IPS DF 6.9 (cell line): ENCODE data around the gene DDX17.
"Not testable (repeated sequence)": the region's sequence is repeated elsewhere in the genome, so short reads cannot be mapped to it uniquely, and the experiment has no call there.

Source experiments
- DNase-seq: peaks from one replicate; pipeline ENCODE4 v3.0.0-alpha.2; 2013; ENCODE audit warnings: low read depth, low spot score
- H3K27ac ChIP-seq: one replicate; pipeline ENCODE4 v1.5.1; 2013; ENCODE audit warnings: low read length, control low read depth
- H3K27me3 ChIP-seq: 2 replicates; pipeline ENCODE4 v1.6.1; 2013; ENCODE audit warnings: mild to moderate bottlenecking, low read length; ENCODE audit not compliant: control insufficient read depth, insufficient read depth
- H3K36me3 ChIP-seq: 2 replicates; pipeline ENCODE4 v1.6.1; 2013; ENCODE audit warnings: low read length; ENCODE audit not compliant: control insufficient read depth, insufficient read depth
- H3K4me1 ChIP-seq: 2 replicates; pipeline ENCODE4 v1.6.1; 2013; ENCODE audit warnings: low read length; ENCODE audit not compliant: control insufficient read depth, insufficient read depth
- H3K4me3 ChIP-seq: 2 replicates; pipeline ENCODE4 v1.5.1; 2013; ENCODE audit warnings: mild to moderate bottlenecking, low read length
- H3K9me3 ChIP-seq: 2 replicates; pipeline ENCODE4 v1.6.1; 2013; ENCODE audit warnings: low read length, inconsistent platforms; ENCODE audit not compliant: control insufficient read depth, insufficient read depth
- WGBS: extraction: QIAGEN DNeasy Blood & Tissue Kit; methylation state at CpG from one replicate; pipeline ENCODE4 v1.1.7; 2013; ENCODE audit warnings: mixed read lengths, missing lambda C conversion rate; ENCODE audit not compliant: insufficient read length, insufficient coverage; 5-methylcytosine and 5-hydroxymethylcytosine counted together

Gene DDX17

DNA sequence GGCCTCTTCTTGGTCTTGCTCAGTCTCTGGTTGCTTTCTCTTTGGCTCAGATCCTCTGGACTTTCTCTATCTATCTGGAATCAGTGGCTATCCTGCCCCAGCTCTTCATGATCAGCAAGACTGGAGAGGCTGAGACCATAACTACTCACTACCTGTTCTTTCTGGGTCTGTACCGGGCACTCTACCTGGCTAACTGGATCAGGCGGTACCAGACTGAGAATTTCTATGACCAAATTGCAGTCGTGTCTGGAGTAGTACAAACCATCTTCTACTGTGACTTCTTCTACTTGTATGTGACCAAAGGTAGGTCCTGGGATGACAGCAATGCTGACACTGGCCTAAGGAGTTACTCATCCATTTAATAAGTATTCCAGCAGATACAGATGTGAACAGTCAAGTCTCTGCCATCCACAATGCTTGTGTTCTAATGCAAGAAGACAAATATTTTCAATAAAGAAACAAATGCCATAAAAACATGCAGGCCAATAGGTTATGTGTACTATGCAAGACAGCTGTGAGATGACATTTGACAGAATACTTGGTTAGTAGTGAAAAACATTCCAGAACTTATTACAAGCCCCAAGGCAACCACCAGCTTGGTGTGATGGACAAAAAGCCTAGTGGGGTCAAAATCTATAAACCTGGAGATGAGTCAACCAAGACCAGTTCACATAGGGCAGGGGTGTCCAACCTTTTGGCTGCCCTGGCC, 24.8 kb downstream of the DDX17 start:
- no CpG with 5 or more reads among the region's 3 CpGs for WGBS
- H3K36me3 ChIP-seq = peaks cover 34% of the 10 kb centered on the region
- H3K9me3 ChIP-seq = no peaks in the 10 kb centered on the region
- no peak for DNase-seq
- no peak overlapping the region for H3K27ac ChIP-seq
- H3K4me3 ChIP-seq = no peak overlapping the region
- H3K4me1 ChIP-seq = peaks cover 1% of the 10 kb centered on the region; the same call in 1 of the 2 replicates
- no peaks in the 10 kb centered on the region for H3K27me3 ChIP-seq

DNA sequence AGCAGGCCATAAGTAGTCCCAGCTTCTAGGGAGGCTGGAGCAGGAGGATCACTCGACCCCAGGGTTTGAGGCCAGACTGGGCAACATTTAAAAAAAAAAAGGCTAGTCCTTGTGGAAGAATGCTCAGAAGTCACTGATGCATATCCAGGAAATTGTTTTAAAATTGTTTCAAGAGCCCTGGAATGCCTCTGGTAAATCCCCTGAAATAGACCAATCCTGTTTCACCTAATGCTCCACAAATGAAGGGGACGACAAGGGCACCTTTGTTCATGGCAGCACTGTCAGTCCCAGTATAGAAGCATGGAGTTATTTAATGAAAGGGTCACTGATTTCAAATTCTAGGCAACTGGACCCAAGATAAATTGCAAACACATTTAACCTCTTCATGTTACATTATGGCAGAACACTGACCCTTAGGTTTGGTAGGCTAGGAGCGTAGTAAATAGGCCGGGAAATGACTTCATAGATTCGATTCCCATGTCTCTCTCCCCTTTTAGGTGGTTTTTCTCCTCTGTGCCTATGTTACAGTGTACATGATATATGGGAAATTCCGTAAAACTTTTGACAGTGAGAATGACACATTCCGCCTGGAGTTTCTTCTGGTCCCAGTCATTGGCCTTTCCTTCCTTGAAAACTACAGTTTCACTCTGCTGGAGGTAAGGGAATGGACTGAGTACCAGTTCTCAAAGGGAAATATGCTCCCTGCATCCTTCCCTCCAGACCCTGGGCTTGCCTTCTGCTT, 26.8 kb downstream of the DDX17 start:
- WGBS = no CpG with 5 or more reads among the region's 7 CpGs
- Histone ChIP-seq H3K4me3 (no peak overlapping the region), H3K27me3 (no peaks in the 10 kb centered on the region), H3K4me1 (no peaks in the 10 kb centered on the region), H3K27ac (no peak overlapping the region), H3K9me3 (no peaks in the 10 kb centered on the region), H3K36me3 (peaks cover 21% of the 10 kb centered on the region; the same call in 1 of the 2 replicates)
- no peak for DNase-seq

DNA sequence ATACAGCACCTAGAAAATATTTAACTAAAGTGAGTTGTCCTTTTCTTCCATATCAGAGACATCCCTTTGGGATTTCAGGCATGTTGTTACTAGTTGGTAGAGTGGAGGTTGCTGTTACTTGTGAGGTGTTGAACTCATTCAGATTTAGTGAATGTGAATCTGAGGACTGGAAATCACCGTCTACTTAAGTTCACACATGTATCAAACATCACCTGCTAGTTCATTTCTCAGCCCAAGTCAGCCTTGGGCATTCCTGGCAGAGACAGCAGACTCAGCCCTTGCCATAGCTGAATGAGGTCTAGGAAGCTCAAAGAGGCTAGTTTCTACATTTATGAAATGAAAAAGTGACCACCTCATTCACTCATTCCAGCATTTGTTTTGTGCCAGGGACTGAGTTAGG, 28.5 kb downstream of the DDX17 start:
- Histone ChIP-seq H3K4me3 (no peak overlapping the region), H3K9me3 (no peaks in the 10 kb centered on the region), H3K27ac (no peak overlapping the region), H3K36me3 (peaks cover 11% of the 10 kb centered on the region; the same call in 1 of the 2 replicates), H3K27me3 (no peaks in the 10 kb centered on the region), H3K4me1 (no peaks in the 10 kb centered on the region)
- no CpG with 5 or more reads among the region's 1 CpG for WGBS
- DNase-seq = no peak

DNA sequence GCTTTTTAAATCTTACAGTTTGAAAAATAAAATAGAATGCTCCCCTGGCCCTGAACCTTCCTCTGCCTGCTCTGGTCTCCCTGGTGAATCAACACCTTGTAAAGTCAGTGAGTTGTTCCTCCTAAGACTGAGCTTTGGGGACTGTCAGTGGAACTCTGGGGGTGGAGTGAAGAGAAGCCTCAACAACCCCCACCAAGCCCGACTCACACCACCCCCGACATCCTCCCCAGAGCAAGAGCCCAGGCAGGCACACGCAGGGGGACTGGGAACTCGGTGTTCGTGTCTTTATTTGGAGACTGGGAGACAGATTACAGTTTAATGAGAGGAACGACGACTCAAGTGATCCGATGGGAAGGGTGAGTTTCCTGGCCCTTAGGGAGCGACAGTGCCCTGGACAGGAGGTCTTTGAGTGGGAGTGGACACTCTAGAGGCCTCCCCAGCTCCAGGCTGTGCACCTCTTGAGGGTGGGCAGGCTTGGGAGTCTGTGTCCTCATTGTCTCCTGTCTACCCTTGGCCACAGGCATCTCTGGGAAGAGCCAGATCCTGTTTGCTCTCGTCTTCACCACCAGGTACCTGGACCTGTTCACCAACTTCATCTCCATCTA, 32.0 kb downstream of the DDX17 start:
- H3K36me3 ChIP-seq = no peaks in the 10 kb centered on the region; the same call in 1 of the 2 replicates
- H3K27me3 ChIP-seq = no peaks in the 10 kb centered on the region
- H3K27ac ChIP-seq = no peak overlapping the region
- WGBS = no CpG with 5 or more reads among the region's 10 CpGs
- no peaks in the 10 kb centered on the region for H3K9me3 ChIP-seq
- no peak for DNase-seq
- no peaks in the 10 kb centered on the region for H3K4me1 ChIP-seq
- no peak overlapping the region for H3K4me3 ChIP-seq

DNA sequence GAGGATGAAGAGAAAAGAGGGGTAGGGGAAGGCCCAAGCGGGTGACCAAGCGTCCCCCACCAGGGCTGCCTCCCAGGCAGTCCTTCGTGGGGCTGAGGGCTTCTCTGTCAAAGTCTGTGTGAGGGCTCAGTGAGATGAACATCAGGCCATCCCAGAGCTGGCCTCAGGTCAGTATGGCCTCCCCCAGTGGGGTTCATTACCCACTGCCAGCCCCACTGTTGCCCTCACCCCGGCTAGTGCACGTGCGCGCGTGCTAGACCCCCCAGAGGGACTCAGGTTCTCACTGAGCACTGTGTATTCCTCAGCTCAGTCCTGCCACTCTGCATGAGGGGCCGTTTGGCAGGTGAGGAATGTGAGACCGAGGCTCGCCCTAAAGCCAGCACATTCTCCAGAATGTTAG, 34.9 kb downstream of the DDX17 start:
- Histone ChIP-seq H3K4me3 (no peak overlapping the region), H3K27me3 (no peaks in the 10 kb centered on the region; the same call in 1 of the 2 replicates), H3K36me3 (no peaks in the 10 kb centered on the region), H3K4me1 (0 out of 2 replicates have a peak, but pooled peaks cover 2% of the 10 kb centered on the region), H3K27ac (no peak overlapping the region), H3K9me3 (no peaks in the 10 kb centered on the region)
- no peak for DNase-seq
- WGBS = no CpG with 5 or more reads among the region's 11 CpGs

DNA sequence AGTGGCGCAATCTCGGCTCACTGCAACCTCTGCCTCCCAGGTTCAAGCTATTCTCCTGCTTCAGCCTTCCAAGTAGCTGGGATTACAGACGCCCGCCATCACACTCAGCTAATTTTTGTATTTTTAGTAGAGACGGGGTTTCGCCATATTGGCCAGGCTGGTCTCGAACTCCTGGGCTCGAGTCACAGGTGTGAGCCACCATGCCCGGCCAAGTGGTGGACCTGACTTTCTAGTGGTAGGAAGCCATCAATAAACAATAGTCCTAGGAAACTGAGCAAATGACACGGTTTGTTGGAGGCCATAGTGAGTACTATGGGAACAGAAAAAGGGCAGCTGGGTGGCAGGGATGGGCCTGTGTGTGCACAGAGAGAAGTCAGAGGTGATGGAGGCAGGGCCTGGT, 35.9 kb downstream of the DDX17 start:
- H3K36me3 ChIP-seq, DNase-seq, H3K9me3 ChIP-seq, H3K27ac ChIP-seq, H3K4me3 ChIP-seq, H3K4me1 ChIP-seq, H3K27me3 ChIP-seq: not testable (repeated sequence)
- WGBS = no CpG with 5 or more reads among the region's 10 CpGs

DNA sequence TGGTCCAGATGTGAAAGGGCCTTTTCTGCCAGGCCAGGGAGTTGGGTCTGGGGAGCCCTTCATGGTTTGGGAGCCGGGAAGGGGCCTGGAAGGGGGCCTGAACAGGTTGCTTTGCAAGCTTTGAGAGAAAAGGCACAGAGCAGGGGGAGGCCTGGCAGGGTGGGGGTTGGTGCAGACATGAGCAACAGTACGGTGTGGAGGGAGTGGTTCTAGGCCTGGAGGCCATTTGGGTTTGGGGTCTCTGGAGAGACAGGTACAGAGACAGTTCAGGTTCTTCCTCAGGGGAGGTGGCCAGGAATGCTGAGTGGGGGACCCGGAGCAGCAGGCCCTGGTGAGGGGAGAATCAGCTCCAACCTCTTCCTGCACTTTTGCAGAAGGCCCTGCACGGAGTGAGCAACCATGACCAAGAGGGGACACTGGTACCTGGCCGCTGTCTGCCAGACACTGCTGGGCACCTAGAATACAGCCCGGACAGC, 36.8 kb downstream of the DDX17 start:
- no CpG with 5 or more reads among the region's 6 CpGs for WGBS
- DNase-seq = no peak
- 0 out of 2 replicates have a peak, but pooled peaks cover 2% of the 10 kb centered on the region for H3K4me1 ChIP-seq
- no peaks in the 10 kb centered on the region; the same call in 1 of the 2 replicates for H3K27me3 ChIP-seq
- no peaks in the 10 kb centered on the region for H3K9me3 ChIP-seq
- no peaks in the 10 kb centered on the region for H3K36me3 ChIP-seq
- no peak overlapping the region for H3K27ac ChIP-seq
- H3K4me3 ChIP-seq = no peak overlapping the region

DNA sequence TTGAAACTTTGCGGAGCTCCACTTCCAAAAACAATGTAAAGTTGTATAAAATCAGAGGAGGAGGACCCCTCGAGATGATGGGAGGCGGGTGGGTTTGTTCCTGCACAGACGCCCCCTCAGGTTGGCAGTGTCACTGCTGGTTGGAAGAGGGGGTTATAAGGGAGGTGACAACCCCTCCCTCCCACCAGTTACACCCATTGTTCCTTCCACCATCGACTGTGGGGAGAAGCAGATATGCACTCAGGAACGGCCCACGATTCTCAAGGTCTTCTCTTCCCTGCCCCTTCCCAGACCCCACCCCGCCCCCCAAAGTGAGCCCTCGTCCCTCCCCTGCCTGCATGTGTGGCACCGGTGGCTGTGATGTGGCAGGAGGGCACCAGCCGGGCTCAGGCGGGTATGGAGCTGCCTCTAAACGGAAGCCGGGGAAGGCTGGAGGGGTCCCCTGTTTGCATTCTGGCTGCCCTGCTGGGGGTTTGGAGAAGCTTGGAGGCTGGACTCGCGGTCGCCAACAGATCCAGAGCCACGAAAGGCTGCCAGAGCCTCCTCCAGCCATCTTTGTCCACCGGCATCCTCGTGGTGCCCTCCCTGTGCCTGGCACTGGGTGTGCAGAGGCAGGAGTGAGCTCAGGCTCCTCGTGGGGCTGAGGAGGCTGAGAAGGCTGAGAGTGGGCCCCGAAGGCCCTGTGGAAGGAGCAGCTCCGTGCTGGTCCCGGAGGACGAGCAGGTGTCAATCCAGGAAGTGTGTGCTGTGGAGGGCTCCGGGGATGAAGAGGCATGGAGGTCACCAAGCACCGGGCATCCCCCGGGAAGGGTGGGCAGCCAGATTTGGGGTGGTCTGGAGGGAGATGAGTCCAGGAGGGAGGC, 37.4 kb downstream of the DDX17 start:
- 0 out of 2 replicates have a peak, but pooled peaks cover 2% of the 10 kb centered on the region for H3K4me1 ChIP-seq
- no CpG with 5 or more reads among the region's 28 CpGs for WGBS
- H3K9me3 ChIP-seq = no peaks in the 10 kb centered on the region
- no peaks in the 10 kb centered on the region for H3K36me3 ChIP-seq
- H3K27me3 ChIP-seq = no peaks in the 10 kb centered on the region; the same call in 1 of the 2 replicates
- H3K27ac ChIP-seq = no peak overlapping the region
- DNase-seq = no peak
- peak overlapping the region; percentile 48; the same call in 1 of the 2 replicates for H3K4me3 ChIP-seq

DNA sequence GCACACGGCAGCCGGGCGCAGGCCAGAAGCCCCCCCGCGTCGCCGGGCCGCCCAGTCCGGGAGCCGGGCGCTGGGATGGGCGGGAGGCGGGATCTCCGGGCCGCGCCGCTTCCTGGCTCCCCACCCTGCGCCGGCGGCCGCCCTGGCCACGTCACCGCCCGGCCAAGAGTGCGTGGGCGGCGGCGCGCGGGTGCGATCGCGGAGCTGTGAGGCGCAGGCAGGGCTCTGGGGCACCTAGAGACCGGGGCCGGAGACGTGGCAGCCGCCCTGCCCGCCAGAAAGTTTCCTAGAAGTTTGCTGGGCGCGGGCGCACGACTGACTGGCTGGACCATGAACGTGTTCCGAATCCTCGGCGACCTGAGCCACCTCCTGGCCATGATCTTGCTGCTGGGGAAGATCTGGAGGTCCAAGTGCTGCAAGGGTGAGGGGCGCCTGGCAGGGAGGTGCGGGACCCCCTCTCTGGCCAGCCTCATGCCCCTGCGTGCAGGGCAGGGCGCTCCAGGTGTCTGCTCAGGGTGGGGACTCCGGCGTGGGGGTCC, 38.1 kb downstream of the DDX17 start, which contains the start of gene KDELR3:
KDELR3 (plus strand) TSS at position 193 of the 539 bp plus-strand sequence; CDS start at position 331, 138 bp downstream.
- H3K27ac ChIP-seq = no peak within 1 kb of the TSS
- H3K4me1 ChIP-seq = 0 out of 2 replicates have a peak, but pooled peaks cover 2% of the 10 kb centered on the region
- no peak for DNase-seq
- H3K27me3 ChIP-seq = no peaks in the 10 kb centered on the region; the same call in 1 of the 2 replicates
- WGBS = no CpG with 5 or more reads among the region's 53 CpGs
- no peaks in the 10 kb centered on the region for H3K36me3 ChIP-seq
- H3K9me3 ChIP-seq = no peaks in the 10 kb centered on the region
- peak within 1 kb of the TSS; percentile 48; the same call in 1 of the 2 replicates for H3K4me3 ChIP-seq
